GM23338 (cell line): ENCODE data around the gene SLC6A7. TPM values are rescaled to one million over a fixed set of nuclear protein-coding genes. Genes with fewer than 3 reads are reported as not detected.

Experiments
- ATAC-seq: fragments of 200-7000 bp; cut with Tn5 transposase; 3 replicates; pipeline ENCODE4 v1.9.1; 2020
- DNase-seq: peaks from one replicate; pipeline ENCODE4 v3.0.0-alpha.2; 2015; ENCODE audit warnings: low spot score
- H2AFZ ChIP-seq: fragments of 200-600 bp; sonication (generic); 2 replicates; pipeline ENCODE4 v1.8.0; 2016; ENCODE audit warnings: antibody characterized with exemption, mild to moderate bottlenecking, moderate library complexity
- H3F3A ChIP-seq: fragments of 200-600 bp; sonication (generic); replicated peaks from 2 replicates; pipeline ENCODE4 v1.8.0; 2017; ENCODE audit warnings: antibody characterized with exemption, mixed run types, low read depth
- H3K27ac ChIP-seq: fragments of 200-600 bp; sonication (generic); 2 replicates; pipeline ENCODE4 v1.6.1; 2016; ENCODE audit warnings: low read depth
- H3K27me3 ChIP-seq: fragments of 200-600 bp; sonication (generic); 2 replicates; pipeline ENCODE4 v1.8.0; 2016; ENCODE audit warnings: mild to moderate bottlenecking, mixed run types, moderate library complexity; ENCODE audit not compliant: insufficient read depth
- H3K36me3 ChIP-seq: fragments of 200-600 bp; sonication (generic); 2 replicates; pipeline ENCODE4 v1.8.0; 2016; ENCODE audit warnings: mild to moderate bottlenecking; ENCODE audit not compliant: insufficient read depth
- H3K4me1 ChIP-seq: fragments of 200-600 bp; sonication (generic); 2 replicates; pipeline ENCODE4 v1.8.0; 2016; ENCODE audit warnings: mild to moderate bottlenecking, moderate library complexity; ENCODE audit not compliant: insufficient read depth
- H3K4me2 ChIP-seq: fragments of 200-600 bp; sonication (generic); 2 replicates; pipeline ENCODE4 v1.7.1; 2017; ENCODE audit warnings: mixed run types
- H3K4me3 ChIP-seq: fragments of 200-600 bp; sonication (generic); 2 replicates; pipeline ENCODE4 v1.6.1; 2016; ENCODE audit warnings: mixed run types
- H3K79me2 ChIP-seq: fragments of 200-600 bp; sonication (generic); replicated peaks from 2 replicates; pipeline ENCODE4 v1.8.0; 2017; ENCODE audit warnings: mild to moderate bottlenecking; ENCODE audit not compliant: insufficient read depth
- H3K9me2 ChIP-seq: fragments of 200-600 bp; sonication (generic); 2 replicates; pipeline ENCODE4 v1.8.0; 2017; ENCODE audit not compliant: insufficient read depth
- H4K20me1 ChIP-seq: fragments of 200-600 bp; sonication (generic); replicated peaks from 2 replicates; pipeline ENCODE4 v1.8.0; 2017; ENCODE audit warnings: mild to moderate bottlenecking; ENCODE audit not compliant: insufficient read depth
- H3K27ac Mint-ChIP-seq: 2 replicates; pipeline ENCODE4 v1.8.0; 2020; ENCODE audit warnings: inconsistent platforms, mild to moderate bottlenecking, moderate library complexity, mixed read lengths
- H3K27me3 Mint-ChIP-seq: 3 replicates; pipeline ENCODE4 v1.8.0; 2022; ENCODE audit warnings: low read depth, mild to moderate bottlenecking, moderate library complexity, mixed read lengths, inconsistent platforms; ENCODE audit not compliant: insufficient read depth, poor library complexity
- H3K36me3 Mint-ChIP-seq: 3 replicates; pipeline ENCODE4 v1.8.0; 2021; ENCODE audit warnings: low read depth, mild to moderate bottlenecking, inconsistent platforms, moderate library complexity, mixed read lengths
- H3K4me1 Mint-ChIP-seq: 3 replicates; pipeline ENCODE4 v1.8.0; 2020; ENCODE audit warnings: mild to moderate bottlenecking, inconsistent platforms, mixed read lengths
- H3K4me3 Mint-ChIP-seq: 3 replicates; pipeline ENCODE4 v1.8.0; 2021; ENCODE audit warnings: moderate library complexity, mild to moderate bottlenecking, inconsistent platforms, mixed read lengths
- H3K9me3 Mint-ChIP-seq: 3 replicates; pipeline ENCODE4 v1.8.0; 2020; ENCODE audit warnings: moderate library complexity, mild to moderate bottlenecking, inconsistent platforms, mixed read lengths
- CTCF ChIP-seq, 2 experiments: fragments of 200-600 bp in 1 of 2; sonication (generic) in 1 of 2; conservative IDR thresholded peaks; 2 replicates each; pipeline versions ENCODE4 v1.5.1 to v1.6.1; 2016 to 2017; ENCODE audit warnings: antibody characterized with exemption in 2 of 2, low read depth in 2 of 2, mild to moderate bottlenecking in 2 of 2, moderate library complexity in 1 of 2
- ETS1 ChIP-seq: IDR thresholded peaks from 2 replicates; pipeline ENCODE4 v1.6.1; 2016; ENCODE audit warnings: antibody characterized with exemption
- NANOG ChIP-seq: IDR thresholded peaks from 2 replicates; pipeline ENCODE4 v1.6.1; 2016; ENCODE audit warnings: antibody characterized with exemption, borderline replicate concordance
- POLR2AphosphoS5 ChIP-seq: IDR thresholded peaks from 2 replicates; pipeline ENCODE4 v1.6.1; 2016; ENCODE audit warnings: antibody characterized with exemption, low read depth
- ZNF114 ChIP-seq: fragments of 250-450 bp; sonication (Bioruptor Pico); IDR thresholded peaks from 2 replicates; pipeline ENCODE4 v1.5.0; 2020; ENCODE audit warnings: mild to moderate bottlenecking, moderate library complexity
- ZNF462 ChIP-seq: fragments of 250-450 bp; sonication (Bioruptor Pico); IDR thresholded peaks from 2 replicates; pipeline ENCODE4 v1.5.0; 2020; ENCODE audit warnings: mild to moderate bottlenecking, moderate library complexity
- polyA plus RNA-seq: library from polyadenylated mRNA; unstranded; fragments of >200 nt; fragmentation: Nextera tagmentation; extraction: Ambion mirVana; gene quantifications from 2 replicates; pipeline ENCODE4 v1.2.1, GENCODE V29; 2016
- total RNA-seq: library from RNA; depleted of rRNA; stranded (reverse); fragments of >200 nt; shearing (Covaris generic); gene quantifications from 2 replicates; pipeline ENCODE4 v1.2.3, GENCODE V29; 2014

The SLC6A7 gene
- total and polyA plus RNA-seq, 2 experiments from 2014 or later: not detected

- TF ChIP-seq ZNF462 (CRISPR knock-in tag) (no peak), ZNF114 (CRISPR knock-in tag) (no peak), POLR2AphosphoS5 (no peak)
Measured at GRCh38 chr5:150204590-150204960, 14.7 kb downstream of the SLC6A7 start (continued).

GRCh38 chr5:150206098-150206778, 16.4 kb downstream of the SLC6A7 start:
- Histone ChIP-seq H4K20me1 (no peaks in the 10 kb centered on the region), H3K9me2 (no peaks in the 10 kb centered on the region), H3K79me2 (no peaks in the 10 kb centered on the region), H3F3A (no peaks in the 10 kb centered on the region), H3K36me3 (no peaks in the 10 kb centered on the region), H3K27ac (no peak overlapping the region), H3K4me1 (no peaks in the 10 kb centered on the region; the same call in 1 of the 2 replicates), H3K27me3 (no peaks in the 10 kb centered on the region), H2AFZ (no peak overlapping the region), H3K4me2 (no peak overlapping the region), H3K4me3 (no peak overlapping the region)
- DNase-seq: no peak
- Mint-ChIP-seq H3K27ac (no peak overlapping the region), H3K36me3 (no peaks in the 10 kb centered on the region; the same call in 2 of the 3 replicates), H3K4me1 (peaks cover 40% of the 10 kb centered on the region), H3K4me3 (no peak overlapping the region), H3K27me3 (peaks cover 8% of the 10 kb centered on the region), H3K9me3 (no peaks in the 10 kb centered on the region; the same call in 2 of the 3 replicates)
- ATAC-seq: no peak; the same call in 2 of the 3 replicates
- TF ChIP-seq ZNF114 (CRISPR knock-in tag) (no peak), CTCF (conservative IDR thresholded peaks at IDR 0.05; ENCODE audit: low read depth in 2 of 2) (no peak), POLR2AphosphoS5 (no peak), ETS1 (no peak), NANOG (no peak)
